HCT116 (cell line): ENCODE data around the gene TNFRSF25. TPM values are rescaled to one million over a fixed set of nuclear protein-coding genes. Genes with fewer than 3 reads are reported as not detected.
"Not testable (repeated sequence)": the region's sequence is repeated elsewhere in the genome, so short reads cannot be mapped to it uniquely, and the experiment has no call there.

ENCODE experiments used
- ATAC-seq: fragments of 200-7000 bp; cut with Tn5 transposase; 2 replicates; pipeline ENCODE4 v1.9.1; 2020; ENCODE audit warnings: mild to moderate bottlenecking, moderate library complexity
- BruUV-seq: library from RNA; stranded (reverse); fragments of 400-500 nt; replicated peaks from 2 replicates; lab custom pipeline; 2021; lab: Mats Ljungman, UMichigan
- CTCF ChIA-PET: fragments of 300-600 bp; sonication (Branson Sonifier 250); formaldehyde crosslinking; loops from one replicate; lab custom pipeline; 2021; ENCODE audit warnings: antibody characterized with exemption; lab: Charles Lee
- POLR2A ChIA-PET: fragments of 300-600, 350-600 bp; sonication (Branson Sonifier 250); formaldehyde crosslinking; loops from one replicate; lab custom pipeline; 2021; ENCODE audit warnings: antibody characterized with exemption; lab: Charles Lee
- RAD21 ChIA-PET, 2 experiments: fragments of 300-600 bp; sonication (Branson Sonifier 250); formaldehyde crosslinking; loops; one replicate each; lab custom pipeline; 2023; ENCODE audit warnings: low total read pairs in 2 of 2; ENCODE audit not compliant: uncharacterized antibody in 2 of 2, unreplicated experiment in 2 of 2, low non-redundant PET in 1 of 2; lab: Charles Lee
- DNase-seq: peaks from one replicate; pipeline ENCODE4 v3.0.0-alpha.2; 2010; ENCODE audit warnings: low read depth, low spot score
- H2AFZ ChIP-seq: fragments of 200-600 bp; shearing (Covaris generic), sonication (generic); 2 replicates; pipeline ENCODE4 v1.6.1; 2017; ENCODE audit warnings: low read depth, mixed run types, mixed read lengths, antibody characterized with exemption, low read length; ENCODE audit not compliant: poor library complexity, severe bottlenecking
- H3K27ac ChIP-seq: 2 replicates; pipeline ENCODE4 v1.5.1; 2012; ENCODE audit warnings: low read depth, low read length
- H3K27me3 ChIP-seq: fragments of 200-600 bp; sonication (generic); 2 replicates; pipeline ENCODE4 v1.6.1; 2016; ENCODE audit warnings: mixed run types, low read length, mixed read lengths; ENCODE audit not compliant: insufficient read depth
- H3K36me3 ChIP-seq, 2 experiments: fragments of 200-500 bp in 1 of 2; fragments of 200-600 bp in 1 of 2; sonication (Bioruptor generic) in 1 of 2; sonication (generic) in 1 of 2; 2 replicates each; pipeline versions ENCODE4 v1.5.1 to v1.6.1; 2014 to 2016; ENCODE audit warnings: low read length in 2 of 2, inconsistent platforms in 1 of 2, mixed read lengths in 1 of 2, mixed run types in 1 of 2; ENCODE audit not compliant: insufficient read depth in 2 of 2, control insufficient read depth in 1 of 2
- H3K4me1 ChIP-seq, 2 experiments: fragments of 200-600 bp in 1 of 2; sonication (generic) in 1 of 2; 2 replicates each; pipeline versions ENCODE4 v1.5.1 to v1.6.1; 2012 to 2017; ENCODE audit warnings: low read length in 2 of 2, inconsistent platforms in 1 of 2, mild to moderate bottlenecking in 1 of 2, mixed read lengths in 1 of 2, mixed run types in 1 of 2, moderate library complexity in 1 of 2; ENCODE audit not compliant: insufficient read depth in 2 of 2, control insufficient read depth in 1 of 2
- H3K4me2 ChIP-seq: fragments of 200-600 bp; sonication (generic); 2 replicates; pipeline ENCODE4 v1.6.1; 2017; ENCODE audit warnings: mixed run types, low read length, mixed read lengths
- H3K4me3 ChIP-seq, 2 experiments: fragments of 200-600 bp in 1 of 2; sonication (generic) in 1 of 2; replicated peaks in 1 of 2; 2 replicates each; pipeline ENCODE4 v1.5.1; 2011 to 2016; ENCODE audit warnings: low read length in 2 of 2, control low read depth in 1 of 2, low read depth in 1 of 2, mild to moderate bottlenecking in 1 of 2, mixed read lengths in 1 of 2, mixed run types in 1 of 2
- H3K79me2 ChIP-seq: fragments of 200-600 bp; sonication (generic); 2 replicates; pipeline ENCODE4 v1.6.1; 2017; ENCODE audit warnings: mild to moderate bottlenecking, mixed run types, low read length, moderate library complexity, mixed read lengths; ENCODE audit not compliant: insufficient read depth
- H3K9ac ChIP-seq: fragments of 200-600 bp; sonication (generic); 2 replicates; pipeline ENCODE4 v1.6.1; 2016; ENCODE audit warnings: low read length, mixed read lengths
- H3K9me2 ChIP-seq: fragments of 200-600 bp; sonication (generic), shearing (Covaris generic); 2 replicates; pipeline ENCODE4 v1.6.1; 2017; ENCODE audit warnings: mixed run types, mild to moderate bottlenecking, moderate library complexity; ENCODE audit not compliant: insufficient read depth
- H3K9me3 ChIP-seq, 2 experiments: fragments of 200-500 bp in 1 of 2; fragments of 200-600 bp in 1 of 2; sonication (Bioruptor generic) in 1 of 2; sonication (generic) in 1 of 2; 2 replicates each; pipeline ENCODE4 v1.6.1; 2014 to 2017; ENCODE audit warnings: low read length in 2 of 2, mixed read lengths in 2 of 2, inconsistent platforms in 1 of 2, low read depth in 1 of 2, mild to moderate bottlenecking in 1 of 2, mixed run types in 1 of 2, moderate library complexity in 1 of 2; ENCODE audit not compliant: control insufficient read depth in 1 of 2, insufficient read depth in 1 of 2
- H4K20me1 ChIP-seq: fragments of 200-600 bp; sonication (generic), shearing (Covaris generic); 2 replicates; pipeline ENCODE4 v1.6.1; 2017; ENCODE audit warnings: mixed run types, mild to moderate bottlenecking, moderate library complexity; ENCODE audit not compliant: insufficient read depth
- CBX3 ChIP-seq: IDR thresholded peaks from 2 replicates; pipeline ENCODE4 v1.6.1; 2012; ENCODE audit warnings: low read depth
- EGR1 ChIP-seq: IDR thresholded peaks from 2 replicates; pipeline ENCODE4 v1.6.1; 2012; ENCODE audit warnings: low read depth
- FOSL1 ChIP-seq: IDR thresholded peaks from 2 replicates; pipeline ENCODE4 v1.6.1; 2012; ENCODE audit warnings: low read depth
- POLR2A ChIP-seq: IDR thresholded peaks from 2 replicates; pipeline ENCODE4 v1.7.0; 2011; ENCODE audit warnings: borderline replicate concordance; ENCODE audit not compliant: insufficient read depth, insufficient read length; ENCODE audit errors: extremely low read depth
- POLR2AphosphoS5 ChIP-seq: IDR thresholded peaks from 2 replicates; pipeline ENCODE4 v1.6.1; 2011; ENCODE audit warnings: mild to moderate bottlenecking, low read depth, low read length, moderate library complexity
- RAD21 ChIP-seq: IDR thresholded peaks from 2 replicates; pipeline ENCODE4 v1.6.1; 2012; ENCODE audit warnings: low read depth, mild to moderate bottlenecking
- SIN3A ChIP-seq: IDR thresholded peaks from 2 replicates; pipeline ENCODE4 v1.6.1; 2012; ENCODE audit warnings: low read depth
- SP1 ChIP-seq: IDR thresholded peaks from 2 replicates; pipeline ENCODE4 v1.6.1; 2012; ENCODE audit warnings: low read depth
- TCF7L2 ChIP-seq: IDR thresholded peaks from 2 replicates; pipeline ENCODE4 v1.7.0; 2011; ENCODE audit warnings: borderline replicate concordance, inconsistent platforms; ENCODE audit not compliant: insufficient read depth, insufficient read length; ENCODE audit errors: extremely low read depth
- YY1 ChIP-seq: IDR thresholded peaks from 2 replicates; pipeline ENCODE4 v1.6.1; 2011; ENCODE audit warnings: low read length, low read depth, moderate library complexity, mild to moderate bottlenecking; ENCODE audit not compliant: insufficient replicate concordance; ENCODE audit errors: extremely low read depth
- ZFX ChIP-seq: fragments of 450-650 bp; IDR thresholded peaks from 2 replicates; pipeline ENCODE4 v1.6.1; 2017
- ZNF274 ChIP-seq: fragments of 200-500 bp; sonication (Bioruptor generic); IDR thresholded peaks from 2 replicates; pipeline ENCODE4 v1.6.1; 2014; ENCODE audit warnings: mild to moderate bottlenecking, low read depth, low read length, inconsistent platforms
- intact Hi-C: fragments of 100-400 bp; cut with micrococcal nuclease; formaldehyde crosslinking; loops from 2 replicates; pipeline ENCODE4 v1.10.0; 2022
- total RNA-seq: library from RNA; stranded (reverse); gene quantifications from one replicate; pipeline ENCODE4 v1.2.1, GENCODE V29; 2021; ENCODE audit not compliant: unreplicated experiment
- TF ChIP-seq, protein P1 (sequence below): IDR thresholded peaks from 2 replicates; pipeline ENCODE4 v1.6.1; 2012
- TF ChIP-seq, protein P2 (sequence below): IDR thresholded peaks from 2 replicates; pipeline ENCODE4 v1.6.1; 2012; ENCODE audit warnings: low read depth
- TF ChIP-seq, protein P3 (sequence below): IDR thresholded peaks from 2 replicates; pipeline ENCODE4 v1.6.1; 2012

TNFRSF25 gene
- total RNA-seq, 1 experiment from 2014 or later = 27.5 TPM

DNA sequence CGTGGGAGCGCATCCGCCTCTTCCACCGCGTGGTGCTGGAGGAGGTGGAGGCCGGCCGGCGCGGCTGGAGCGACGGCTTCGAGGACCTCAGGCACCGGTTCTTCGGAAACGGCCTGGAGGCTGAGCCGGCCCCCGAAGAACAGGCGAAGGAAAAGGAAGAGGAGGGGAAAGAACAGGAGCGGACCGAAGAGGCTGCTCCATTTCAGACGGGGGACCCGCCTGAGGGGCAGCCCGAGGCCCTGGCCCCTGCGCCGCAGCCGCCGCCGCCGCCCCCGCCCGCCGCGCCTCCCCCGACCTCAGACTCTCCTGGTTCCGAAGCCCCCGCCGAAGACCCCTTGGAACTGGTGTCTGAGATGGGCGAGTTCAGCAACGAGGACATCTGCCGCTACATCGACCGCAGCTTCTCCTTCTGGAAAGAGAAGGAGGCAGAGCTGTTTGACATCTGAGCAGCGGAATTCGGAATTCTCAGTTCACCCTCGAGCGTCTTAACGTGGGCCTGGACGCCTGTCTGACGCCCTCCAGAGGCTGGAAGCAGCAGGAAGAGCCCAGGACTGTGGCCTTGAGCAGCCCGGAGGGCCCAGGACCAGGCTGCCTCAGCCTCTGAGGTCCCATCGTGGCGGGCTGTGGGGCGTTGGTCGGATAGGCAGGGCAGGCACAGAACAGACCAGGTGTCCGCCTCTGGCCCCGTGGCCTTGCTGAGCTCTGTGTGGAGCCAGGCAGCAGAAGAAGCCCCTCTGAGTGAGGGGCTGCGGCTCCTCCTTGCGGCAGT, 10.0 kb downstream of the TNFRSF25 start:
- not testable (repeated sequence) for ATAC-seq, DNase-seq

DNA sequence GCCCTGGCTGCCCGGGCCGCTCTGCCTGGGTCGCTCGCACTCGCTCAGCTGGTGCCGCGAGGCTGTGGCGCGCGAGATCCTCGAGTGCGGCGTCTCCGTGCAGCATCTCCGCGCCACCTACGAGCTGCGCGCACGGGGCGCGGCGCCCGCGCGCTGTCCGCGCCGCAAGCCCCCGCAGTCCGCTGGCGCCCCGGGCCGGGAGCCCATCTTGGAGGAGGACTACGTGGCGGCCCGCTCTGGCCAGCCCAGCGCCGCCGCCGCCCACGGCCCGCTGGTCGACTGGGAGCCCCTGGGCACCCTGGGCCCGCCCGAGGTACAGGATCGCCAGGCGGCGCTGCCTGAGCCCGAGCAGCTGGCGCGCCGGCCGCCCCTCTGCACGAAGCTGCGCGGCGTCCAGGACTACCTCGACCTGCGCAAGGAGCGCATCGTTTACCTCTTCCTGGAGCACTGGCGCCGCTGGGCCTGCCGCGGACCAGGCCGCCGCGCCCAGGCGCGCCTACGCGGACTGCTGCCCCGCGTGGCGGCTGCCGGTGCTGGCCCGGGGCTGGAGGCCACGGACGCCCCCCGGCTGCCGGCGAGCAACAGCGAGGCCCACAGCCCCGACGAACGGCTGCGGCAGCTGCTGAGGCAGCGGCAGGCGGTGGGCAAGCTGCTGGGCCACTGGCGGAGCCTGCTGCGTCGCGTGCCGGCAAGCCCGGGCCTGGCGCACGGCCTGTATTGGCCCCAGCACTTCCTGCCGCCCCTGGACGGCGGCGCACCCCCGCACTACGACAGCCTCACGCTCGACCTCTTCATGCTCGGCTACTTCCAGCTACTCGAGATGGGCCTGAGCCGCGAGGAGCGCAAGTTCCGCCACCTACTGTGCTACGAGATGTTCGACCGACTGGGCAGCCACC, 10.9 kb downstream of the TNFRSF25 start:
- H3K4me3 ChIP-seq = no peak overlapping the region
- ChIA-PET RAD21 (no interaction called here), POLR2A (no interaction called here), CTCF (no interaction called here)
- H3K9me3 ChIP-seq = no peaks in the 10 kb centered on the region
- ATAC-seq (no peak), DNase-seq (no peak)
- no TSS peak for BruUV-seq
- H3K79me2 ChIP-seq = no peaks in the 10 kb centered on the region
- H3K36me3 ChIP-seq = 0 out of 4 replicates have a peak, but pooled peaks cover 0 to 2% of the 10 kb centered on the region in 2 experiments
- H3K9ac ChIP-seq = no peak overlapping the region
- no peak overlapping the region for H3K4me2 ChIP-seq
- H3K27me3 ChIP-seq = no peaks in the 10 kb centered on the region
- intact Hi-C loops = no loop called here
- H4K20me1 ChIP-seq = no peaks in the 10 kb centered on the region
- H2AFZ ChIP-seq = no peak overlapping the region
- no peak overlapping the region for H3K27ac ChIP-seq
- H3K9me2 ChIP-seq = no peaks in the 10 kb centered on the region
- H3K4me1 ChIP-seq = peaks cover 0 to 11% of the 10 kb centered on the region in 2 experiments; a peak in 2 of 4 replicates
- TF ChIP-seq CBX3 (no peak), SIN3A (no peak), RAD21 (no peak), SP1 (no peak), POLR2AphosphoS5 (no peak), TCF7L2 (no peak), EGR1 (no peak), YY1 (no peak), FOSL1 (no peak), ZNF274 (no peak), ZFX (no peak), POLR2A (no peak)
- TF ChIP-seq, protein P1, sequence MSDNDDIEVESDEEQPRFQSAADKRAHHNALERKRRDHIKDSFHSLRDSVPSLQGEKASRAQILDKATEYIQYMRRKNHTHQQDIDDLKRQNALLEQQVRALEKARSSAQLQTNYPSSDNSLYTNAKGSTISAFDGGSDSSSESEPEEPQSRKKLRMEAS = no peak
- TF ChIP-seq, protein P2, sequence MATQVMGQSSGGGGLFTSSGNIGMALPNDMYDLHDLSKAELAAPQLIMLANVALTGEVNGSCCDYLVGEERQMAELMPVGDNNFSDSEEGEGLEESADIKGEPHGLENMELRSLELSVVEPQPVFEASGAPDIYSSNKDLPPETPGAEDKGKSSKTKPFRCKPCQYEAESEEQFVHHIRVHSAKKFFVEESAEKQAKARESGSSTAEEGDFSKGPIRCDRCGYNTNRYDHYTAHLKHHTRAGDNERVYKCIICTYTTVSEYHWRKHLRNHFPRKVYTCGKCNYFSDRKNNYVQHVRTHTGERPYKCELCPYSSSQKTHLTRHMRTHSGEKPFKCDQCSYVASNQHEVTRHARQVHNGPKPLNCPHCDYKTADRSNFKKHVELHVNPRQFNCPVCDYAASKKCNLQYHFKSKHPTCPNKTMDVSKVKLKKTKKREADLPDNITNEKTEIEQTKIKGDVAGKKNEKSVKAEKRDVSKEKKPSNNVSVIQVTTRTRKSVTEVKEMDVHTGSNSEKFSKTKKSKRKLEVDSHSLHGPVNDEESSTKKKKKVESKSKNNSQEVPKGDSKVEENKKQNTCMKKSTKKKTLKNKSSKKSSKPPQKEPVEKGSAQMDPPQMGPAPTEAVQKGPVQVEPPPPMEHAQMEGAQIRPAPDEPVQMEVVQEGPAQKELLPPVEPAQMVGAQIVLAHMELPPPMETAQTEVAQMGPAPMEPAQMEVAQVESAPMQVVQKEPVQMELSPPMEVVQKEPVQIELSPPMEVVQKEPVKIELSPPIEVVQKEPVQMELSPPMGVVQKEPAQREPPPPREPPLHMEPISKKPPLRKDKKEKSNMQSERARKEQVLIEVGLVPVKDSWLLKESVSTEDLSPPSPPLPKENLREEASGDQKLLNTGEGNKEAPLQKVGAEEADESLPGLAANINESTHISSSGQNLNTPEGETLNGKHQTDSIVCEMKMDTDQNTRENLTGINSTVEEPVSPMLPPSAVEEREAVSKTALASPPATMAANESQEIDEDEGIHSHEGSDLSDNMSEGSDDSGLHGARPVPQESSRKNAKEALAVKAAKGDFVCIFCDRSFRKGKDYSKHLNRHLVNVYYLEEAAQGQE = no peak
- TF ChIP-seq, protein P3, sequence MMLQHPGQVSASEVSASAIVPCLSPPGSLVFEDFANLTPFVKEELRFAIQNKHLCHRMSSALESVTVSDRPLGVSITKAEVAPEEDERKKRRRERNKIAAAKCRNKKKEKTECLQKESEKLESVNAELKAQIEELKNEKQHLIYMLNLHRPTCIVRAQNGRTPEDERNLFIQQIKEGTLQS = no peak

More for the DNA sequence above, 10.0 kb downstream of the TNFRSF25 start:
- H3K4me3 ChIP-seq, H3K9me2 ChIP-seq, POLR2A ChIA-PET, H3K27ac ChIP-seq, H3K27me3 ChIP-seq, H3K79me2 ChIP-seq, H3K9ac ChIP-seq, BruUV-seq, H4K20me1 ChIP-seq, H3K4me2 ChIP-seq, H3K4me1 ChIP-seq, H3K9me3 ChIP-seq, intact Hi-C loops, RAD21 ChIA-PET, H3K36me3 ChIP-seq, H2AFZ ChIP-seq: not testable (repeated sequence)
- CTCF ChIA-PET = interaction anchor here (2.6 kb wide), 1 partner anchor 15 kb away, joined by 5 read pairs; no protein-coding TSS in a partner anchor
